ENCODE measurements around the gene SEC23A.

DNA sequence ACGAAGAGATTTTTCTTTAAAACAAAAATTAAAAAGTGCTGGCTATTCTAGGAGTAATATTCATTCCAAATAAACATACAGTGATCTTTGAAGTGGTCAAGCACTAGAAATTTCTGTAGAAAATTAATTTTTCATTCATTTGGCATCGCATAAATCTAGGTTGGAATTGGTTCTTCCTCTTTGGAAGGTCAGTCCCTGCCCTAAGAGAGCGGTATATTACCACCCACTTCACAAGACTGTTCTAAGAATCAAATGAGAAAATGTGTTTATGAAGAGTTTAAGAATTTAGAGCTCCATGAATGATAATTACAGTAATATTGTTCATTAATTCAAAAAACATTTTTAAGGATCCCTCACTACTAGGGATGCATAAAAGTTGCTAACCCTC is 10.6 kb upstream of the SEC23A start:
- TF ChIP-seq, protein P1, sequence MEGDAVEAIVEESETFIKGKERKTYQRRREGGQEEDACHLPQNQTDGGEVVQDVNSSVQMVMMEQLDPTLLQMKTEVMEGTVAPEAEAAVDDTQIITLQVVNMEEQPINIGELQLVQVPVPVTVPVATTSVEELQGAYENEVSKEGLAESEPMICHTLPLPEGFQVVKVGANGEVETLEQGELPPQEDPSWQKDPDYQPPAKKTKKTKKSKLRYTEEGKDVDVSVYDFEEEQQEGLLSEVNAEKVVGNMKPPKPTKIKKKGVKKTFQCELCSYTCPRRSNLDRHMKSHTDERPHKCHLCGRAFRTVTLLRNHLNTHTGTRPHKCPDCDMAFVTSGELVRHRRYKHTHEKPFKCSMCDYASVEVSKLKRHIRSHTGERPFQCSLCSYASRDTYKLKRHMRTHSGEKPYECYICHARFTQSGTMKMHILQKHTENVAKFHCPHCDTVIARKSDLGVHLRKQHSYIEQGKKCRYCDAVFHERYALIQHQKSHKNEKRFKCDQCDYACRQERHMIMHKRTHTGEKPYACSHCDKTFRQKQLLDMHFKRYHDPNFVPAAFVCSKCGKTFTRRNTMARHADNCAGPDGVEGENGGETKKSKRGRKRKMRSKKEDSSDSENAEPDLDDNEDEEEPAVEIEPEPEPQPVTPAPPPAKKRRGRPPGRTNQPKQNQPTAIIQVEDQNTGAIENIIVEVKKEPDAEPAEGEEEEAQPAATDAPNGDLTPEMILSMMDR (IDR thresholded peaks at IDR 0.05), result no peak
- TF ChIP-seq POLR2AphosphoS5 (IDR thresholded peaks at IDR 0.05) (no peak), POLR2A (IDR thresholded peaks at IDR 0.05) (no peak)

All from breast epithelium (tissue), 3 donors.